Right cardiac atrium (tissue), 5 donors: ENCODE data around the gene BRCC3. TPM values are rescaled to one million over a fixed set of nuclear protein-coding genes. Genes with fewer than 3 reads are reported as not detected.

Experiments
- ATAC-seq, 2 donors: fragments of 200-7000 bp; cut with Tn5 transposase; one replicate each; pipeline versions ENCODE4 v1.8.0 to v1.9.1; 2020; ENCODE audit warnings: moderate library complexity in 2 of 2, mild to moderate bottlenecking in 1 of 2
- DNase-seq, 3 donors: peaks; one replicate each; pipeline ENCODE4 v3.0.0-alpha.2; 2020
- H3K27ac ChIP-seq: one replicate; pipeline ENCODE4 v1.5.1; 2013; ENCODE audit warnings: mild to moderate bottlenecking, low read length, control low read depth, moderate library complexity
- H3K27me3 ChIP-seq: one replicate; pipeline ENCODE4 v1.6.1; 2013; ENCODE audit not compliant: control insufficient read depth, insufficient read depth
- H3K4me1 ChIP-seq: one replicate; pipeline ENCODE4 v1.6.1; 2013; ENCODE audit warnings: low read length; ENCODE audit not compliant: control insufficient read depth, insufficient read depth
- H3K4me3 ChIP-seq: one replicate; pipeline ENCODE4 v1.5.1; 2013; ENCODE audit warnings: low read length, control low read depth
- H3K9me3 ChIP-seq: one replicate; pipeline ENCODE4 v1.6.1; 2013; ENCODE audit warnings: low read length; ENCODE audit not compliant: control insufficient read depth
- WGBS: extraction: QIAGEN DNeasy Blood & Tissue Kit; methylation state at CpG from one replicate; pipeline ENCODE4 v1.1.7; 2013; 5-methylcytosine and 5-hydroxymethylcytosine counted together
- intact Hi-C, 4 donors: fragments of 100-400 bp; cut with DNase I; formaldehyde crosslinking; loops; one replicate each; pipeline versions ENCODE4 v1.11.0 to v1.14.0; 2022 to 2023
- polyA plus RNA-seq: library from polyadenylated mRNA; stranded (reverse); fragments of 200-250 nt; gene quantifications from one replicate; pipeline ENCODE4 v1.2.3, GENCODE V29; 2013
- total RNA-seq, 4 donors: library from RNA; stranded (reverse); fragmentation: NEBNext Ultra II Directional; extraction: Animal tissue kit (Norgen Biotek cat#: 25700); gene quantifications; one replicate each; pipeline ENCODE4 v1.2.1, GENCODE V29; 2021
- donor health status: healthy with polysubstance abuse.
- donor health status: DM: no; HTN: yes; CAD: no.
- donor health status: DM: no; HTN: no; CAD: no.
- donor health status: DM: no; HTN: yes; CAD: no; lungs with severe emphysema.
- donor health status: DM: yes; HTN: yes; CAD: no.

BRCC3 gene
- total and polyA plus RNA-seq, 5 donors, result 6.3 to 15.0 (median 13.3) TPM

- H3K27ac ChIP-seq, result no peak overlapping the region
- peaks cover 2% of the 10 kb centered on the region for H3K4me1 ChIP-seq
- DNase-seq (no peak), ATAC-seq (no peak)
- 47% methylated on average over 4 of the region's 4 CpGs for WGBS
- H3K9me3 ChIP-seq, result no peaks in the 10 kb centered on the region
- intact Hi-C loops, result loop anchor here in 1 of 4 donors (10.0 kb wide), 1 partner anchor 77 kb away; no protein-coding TSS in a partner anchor
- H3K4me3 ChIP-seq, result no peak overlapping the region
- no peaks in the 10 kb centered on the region for H3K27me3 ChIP-seq
Observed at GRCh38 chrX:155061760-155062159, 9.5 kb upstream of the BRCC3 start.

GRCh38 chrX:155065035-155065734, 6.1 kb upstream of the BRCC3 start:
- H3K4me3 ChIP-seq, result no peak overlapping the region
- DNase-seq, result no peak
- intact Hi-C loops, result loop anchor here in 1 of 4 donors (10.0 kb wide), 1 partner anchor 80 kb away; no protein-coding TSS in a partner anchor
- WGBS, result 93% methylated on average over 8 of the region's 8 CpGs
- no peaks in the 10 kb centered on the region for H3K27me3 ChIP-seq
- no peaks in the 10 kb centered on the region for H3K4me1 ChIP-seq
- no peak for ATAC-seq
- H3K27ac ChIP-seq, result no peak overlapping the region
- H3K9me3 ChIP-seq, result no peaks in the 10 kb centered on the region

- Histone ChIP-seq H3K4me3 (no peak overlapping the region), H3K27ac (peak overlapping the region; percentile 71), H3K9me3 (no peaks in the 10 kb centered on the region), H3K4me1 (no peaks in the 10 kb centered on the region), H3K27me3 (no peaks in the 10 kb centered on the region)
- intact Hi-C loops, result loop anchor here in 1 of 4 donors (10.0 kb wide), 1 partner anchor 83 kb away; no protein-coding TSS in a partner anchor
- ATAC-seq (no peak), DNase-seq (no peak)
- WGBS, result 44% methylated on average over 1 of the region's 1 CpG
Observed at GRCh38 chrX:155068165-155068564, 3.1 kb upstream of the BRCC3 start.

GRCh38 chrX:155069414-155069813, 1.9 kb upstream of the BRCC3 start:
- no peak overlapping the region for H3K27ac ChIP-seq
- WGBS, result 97% methylated on average over 1 of the region's 1 CpG
- intact Hi-C loops, result loop anchor here in 1 of 4 donors (10.0 kb wide), 1 partner anchor 85 kb away; no protein-coding TSS in a partner anchor

GRCh38 chrX:155070038-155070437, 1.3 kb upstream of the BRCC3 start:
- whole genome bisulfite sequencing, result 9% methylated on average over 12 of the region's 12 CpGs
- intact Hi-C loops, result no loop called here
- H3K27me3 ChIP-seq, result no peaks in the 10 kb centered on the region
- H3K4me3 ChIP-seq, result peak overlapping the region; percentile 80
- H3K4me1 ChIP-seq, result no peaks in the 10 kb centered on the region
- peak overlapping the region; percentile 19 for H3K27ac ChIP-seq
- ATAC-seq, result no peak
- no peak for DNase-seq
- H3K9me3 ChIP-seq, result no peaks in the 10 kb centered on the region

More at GRCh38 chrX:155069414-155069813, 1.9 kb upstream of the BRCC3 start:
- Histone ChIP-seq H3K27me3 (no peaks in the 10 kb centered on the region), H3K4me3 (peak overlapping the region; percentile 80), H3K9me3 (no peaks in the 10 kb centered on the region), H3K4me1 (no peaks in the 10 kb centered on the region)
- DNase-seq, result no peak
- ATAC-seq, result no peak

- H3K27me3 ChIP-seq, result no peaks in the 10 kb centered on the region
- H3K4me3 ChIP-seq, result peak overlapping the region; percentile 80
- H3K27ac ChIP-seq, result peak overlapping the region; percentile 98
- intact Hi-C loops, result no loop called here
- DNase-seq (no peak), ATAC-seq (peak; percentile 31 to 36)
- no peaks in the 10 kb centered on the region for H3K9me3 ChIP-seq
- WGBS, result 0% methylated on average over 16 of the region's 16 CpGs
- H3K4me1 ChIP-seq, result no peaks in the 10 kb centered on the region
Observed at GRCh38 chrX:155070663-155070974, 689 bp upstream of the BRCC3 start.

GRCh38 chrX:155071694-155072280, 479 bp downstream of the BRCC3 start:
- Histone ChIP-seq H3K27ac (peak overlapping the region; percentile 19), H3K9me3 (no peaks in the 10 kb centered on the region), H3K27me3 (no peaks in the 10 kb centered on the region), H3K4me1 (no peaks in the 10 kb centered on the region), H3K4me3 (peak overlapping the region; percentile 80)
- DNase-seq, result peak in 2 of 3 donors; percentile 58 to 64
- no peak for ATAC-seq
- intact Hi-C loops, result no loop called here
- WGBS, result 1% methylated on average over 25 of the region's 25 CpGs

- Histone ChIP-seq H3K9me3 (no peaks in the 10 kb centered on the region), H3K4me3 (no peak overlapping the region), H3K27ac (no peak overlapping the region), H3K27me3 (no peaks in the 10 kb centered on the region), H3K4me1 (no peaks in the 10 kb centered on the region)
- ATAC-seq (peak; percentile 36 to 51), DNase-seq (peak in 2 of 3 donors; percentile 29 to 42)
- WGBS, result 82% methylated on average over 24 of the region's 24 CpGs
- intact Hi-C loops, result no loop called here
Observed at GRCh38 chrX:155086202-155086840, 15.0 kb downstream of the BRCC3 start.

GRCh38 chrX:155086961-155087735, 15.8 kb downstream of the BRCC3 start:
- Histone ChIP-seq H3K4me3 (no peak overlapping the region), H3K27ac (no peak overlapping the region), H3K9me3 (no peaks in the 10 kb centered on the region), H3K4me1 (no peaks in the 10 kb centered on the region), H3K27me3 (no peaks in the 10 kb centered on the region)
- intact Hi-C loops, result no loop called here
- ATAC-seq (no peak), DNase-seq (no peak)
- WGBS, result 95% methylated on average over 26 of the region's 26 CpGs

GRCh38 chrX:155094468-155095061, 23.3 kb downstream of the BRCC3 start:
- intact Hi-C loops, result no loop called here

More at GRCh38 chrX:155094468-155095061, 23.3 kb downstream of the BRCC3 start:
- H3K27me3 ChIP-seq, result no peaks in the 10 kb centered on the region
- H3K27ac ChIP-seq, result no peak overlapping the region
- no peaks in the 10 kb centered on the region for H3K4me1 ChIP-seq
- DNase-seq (no peak), ATAC-seq (peak in 1 of 2 donors; percentile 56)
- WGBS, result 35% methylated on average over 4 of the region's 4 CpGs
- no peaks in the 10 kb centered on the region for H3K9me3 ChIP-seq
- H3K4me3 ChIP-seq, result no peak overlapping the region
